ENCODE results near the gene SEC11A.
"Not testable (repeated sequence)": the region's sequence is repeated elsewhere in the genome, so short reads cannot be mapped to it uniquely, and the experiment has no call there.

SEC11A gene

GRCh38 chr15:84716036-84716732 lies at the start of gene SEC11A:
TSS of gene SEC11A (minus strand) at chr15:84716139. CDS start at chr15:84716075, 64 bp downstream.
- peak; percentile 97 to 98 (median 98) for DNase-seq

GRCh38 chr15:84765675-84766074 lies 49.7 kb upstream of the SEC11A start:
- DNase-seq, result no peak

DNA sequence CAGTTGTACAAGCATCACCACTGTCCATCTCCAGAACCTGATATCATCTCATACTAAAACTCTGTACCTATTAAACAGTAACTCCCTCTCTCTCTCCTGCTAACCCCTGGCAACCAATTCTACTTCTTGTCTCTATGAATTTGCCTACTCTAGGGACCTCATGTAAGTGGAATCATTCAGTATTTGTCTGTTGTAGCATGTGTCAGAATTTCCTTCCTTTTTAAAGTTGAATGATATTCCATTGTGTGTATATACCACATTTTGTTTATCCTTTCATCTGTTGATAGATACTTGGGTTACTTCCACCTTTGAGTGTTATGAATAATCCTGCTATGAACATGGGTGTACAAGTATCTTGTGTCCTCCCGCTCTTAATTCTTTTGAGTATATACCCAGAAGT lies 49.0 kb upstream of the SEC11A start:
- no peak for DNase-seq

GRCh38 chr15:84764585-84764984 lies 48.6 kb upstream of the SEC11A start:
- no peak for DNase-seq

GRCh38 chr15:84762840-84763572 lies 47.1 kb upstream of the SEC11A start:
- no peak for DNase-seq

GRCh38 chr15:84761607-84762131 lies 45.7 kb upstream of the SEC11A start:
- no peak for DNase-seq

- DNase-seq, result no peak
Measured at GRCh38 chr15:84760219-84760618, 44.3 kb upstream of the SEC11A start.

DNA sequence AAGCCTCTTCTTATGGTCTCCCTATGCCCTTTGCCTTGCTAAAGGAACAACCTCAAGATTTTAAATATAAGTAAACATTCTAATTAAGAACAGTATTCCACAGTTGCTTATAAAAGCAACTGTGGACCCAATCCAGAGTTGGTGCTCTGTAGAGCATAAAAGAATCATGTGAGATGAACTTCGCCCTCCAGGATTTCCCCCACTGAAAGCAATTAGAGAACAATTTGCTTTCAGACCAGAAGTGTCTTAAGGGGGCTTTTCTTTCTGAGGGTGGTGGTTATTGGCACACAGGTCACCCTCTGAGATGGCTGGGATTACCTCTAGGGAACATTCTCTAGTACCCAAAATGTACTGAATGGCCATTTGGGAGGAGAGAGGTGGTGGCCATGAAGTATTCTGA lies 43.1 kb upstream of the SEC11A start:
- DNase-seq, result no peak

- peak in 2 of 3 donors; percentile 17 to 32 for DNase-seq
Measured at GRCh38 chr15:84755736-84756527, 40.0 kb upstream of the SEC11A start.

- not testable (repeated sequence) for DNase-seq
Measured at GRCh38 chr15:84754889-84755288, 39.0 kb upstream of the SEC11A start.

GRCh38 chr15:84752700-84753099 lies 36.8 kb upstream of the SEC11A start:
- no peak for DNase-seq

DNA sequence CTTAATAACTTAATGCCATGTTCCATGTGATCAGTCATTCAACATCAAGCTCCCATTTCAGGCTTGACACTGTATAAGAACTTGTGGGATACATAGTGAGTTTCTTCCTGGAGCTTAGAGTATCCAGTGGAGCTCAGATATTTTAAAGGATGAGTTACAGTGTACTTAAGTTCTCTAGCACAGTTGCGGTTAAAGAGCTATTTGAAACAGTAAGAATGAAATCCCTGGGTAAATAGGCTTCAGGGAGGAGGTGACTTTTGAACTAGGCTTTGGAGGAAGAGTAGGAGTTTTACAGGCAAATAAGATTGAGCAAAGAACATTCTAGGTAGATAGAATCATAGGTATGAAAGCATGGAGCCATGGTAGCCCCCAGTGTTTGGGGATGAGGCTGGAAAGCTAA lies 36.3 kb upstream of the SEC11A start:
- no peak for DNase-seq

- DNase-seq, result not testable (repeated sequence)
Measured at GRCh38 chr15:84751721-84752120, 35.8 kb upstream of the SEC11A start.

DNA sequence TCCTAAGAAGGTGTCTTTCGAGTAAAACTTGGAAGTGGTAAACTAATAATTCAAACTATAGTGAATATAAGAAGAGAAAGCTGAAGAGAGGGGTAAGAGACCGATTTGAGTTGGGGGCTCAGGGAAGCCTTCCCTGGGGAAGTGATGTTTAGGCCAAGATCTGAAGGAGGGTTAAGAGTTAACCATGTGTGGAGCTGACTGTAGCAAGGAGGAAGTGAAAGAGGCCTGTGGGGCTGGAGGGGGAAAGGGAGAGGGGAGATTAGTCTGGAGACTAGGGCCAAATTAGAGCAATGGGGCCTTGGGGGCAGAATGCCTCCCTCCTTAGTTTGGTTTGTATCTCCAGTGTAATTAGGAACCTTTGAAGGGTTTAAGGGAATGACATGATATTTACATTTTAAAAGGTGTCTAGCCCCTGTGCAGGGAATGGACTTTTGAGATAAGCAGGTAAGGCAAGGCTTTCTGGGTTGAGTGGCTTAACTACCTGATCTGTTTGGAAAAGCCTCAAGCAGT lies 34.7 kb upstream of the SEC11A start:
- DNase-seq, result peak; percentile 52 to 62 (median 57)

GRCh38 chr15:84749111-84749991 lies 33.4 kb upstream of the SEC11A start:
- DNase-seq, result peak; percentile 45 to 54 (median 47)

- peak; percentile 76 to 94 (median 87) for DNase-seq
Measured at GRCh38 chr15:84748274-84749110, 32.6 kb upstream of the SEC11A start, which contains the start of gene ZNF592. TSS of gene ZNF592 (plus strand) at chr15:84748592. CDS start at chr15:84782676, 34,084 bp downstream.

DNA sequence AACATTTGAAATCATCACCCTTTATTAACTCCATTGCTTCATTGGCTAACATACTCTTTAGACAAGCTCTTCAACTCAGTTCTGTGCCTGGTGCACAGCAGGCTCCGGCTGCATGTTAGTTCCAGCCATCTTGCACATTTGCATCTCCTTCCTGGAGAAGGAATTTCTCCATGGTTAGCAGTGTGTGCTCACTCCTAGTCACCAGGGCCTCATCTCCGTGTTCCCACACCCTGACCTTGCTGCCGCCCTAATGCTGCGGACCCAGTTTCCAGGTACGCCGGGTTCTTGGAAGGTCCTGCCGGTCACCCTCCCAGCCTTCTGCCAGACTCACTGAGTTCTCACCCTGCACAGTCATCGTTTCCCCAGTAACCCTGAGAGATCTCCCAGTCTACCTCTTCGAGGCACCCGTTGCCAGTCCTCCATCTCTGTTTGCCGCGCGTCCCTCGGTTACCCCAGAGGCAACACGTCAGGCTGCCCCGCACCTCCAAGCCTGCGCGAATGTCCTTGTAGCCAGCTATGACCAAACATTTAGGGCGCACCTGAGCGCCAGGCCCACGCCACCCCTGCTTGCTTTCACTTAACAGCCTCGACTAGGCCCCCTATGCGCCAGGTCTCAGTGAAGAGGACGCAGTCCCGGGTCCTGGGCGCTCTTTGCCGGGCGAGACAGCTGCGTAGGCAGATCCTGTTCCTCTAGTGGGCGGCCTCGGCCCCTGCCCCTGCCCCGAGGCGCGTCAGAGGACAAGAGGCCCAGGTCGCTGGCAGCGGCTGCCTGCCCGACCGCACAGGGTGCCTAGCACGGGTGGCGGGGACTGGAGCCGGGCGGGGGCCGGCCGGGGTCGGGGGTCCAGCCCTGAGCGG lies 31.7 kb upstream of the SEC11A start:
- peak in 2 of 3 donors; percentile 63 to 75 for DNase-seq

GRCh38 chr15:84741121-84741520 lies 25.2 kb upstream of the SEC11A start:
- no peak for DNase-seq

DNA sequence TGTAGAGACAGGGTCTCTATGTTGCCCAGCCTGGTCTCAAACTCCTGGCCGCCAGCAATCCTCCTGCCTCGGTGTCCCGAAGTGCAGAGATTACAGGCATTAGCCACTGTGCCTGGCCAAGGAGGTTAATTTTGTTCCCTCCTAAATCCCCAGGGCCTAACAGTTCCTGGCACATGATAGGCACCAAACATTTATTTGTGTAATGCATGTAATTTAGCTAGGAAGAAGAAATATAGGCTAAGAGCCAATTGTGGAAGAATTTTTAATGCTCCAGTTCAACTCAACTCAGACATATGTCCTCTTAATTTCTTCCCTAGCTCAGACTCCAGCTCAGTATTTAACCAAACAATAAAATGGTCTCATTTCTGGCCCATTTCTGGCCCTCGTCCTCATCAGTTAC lies 24.8 kb upstream of the SEC11A start:
- no peak for DNase-seq

DNA sequence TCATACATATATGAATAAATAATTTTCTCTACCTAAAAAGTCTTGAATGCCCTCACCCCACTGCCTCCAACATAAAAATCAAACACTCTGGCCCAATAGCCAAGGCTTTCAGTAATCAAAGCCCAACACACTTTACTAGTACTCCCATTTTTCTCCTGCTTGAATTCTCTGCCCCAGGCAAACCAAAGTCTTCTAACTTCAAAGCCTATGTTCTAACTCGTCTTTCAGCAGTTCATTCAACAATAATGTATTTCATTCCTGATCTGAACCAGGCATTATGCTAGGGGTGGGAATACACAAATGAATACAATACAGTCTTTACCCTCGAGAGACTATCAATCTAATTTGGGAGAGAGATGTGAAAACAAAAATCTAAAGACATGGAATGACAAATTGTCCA lies 21.1 kb upstream of the SEC11A start:
- DNase-seq, result no peak

Measured in suppressor macrophage treated with lipopolysaccharide for 1 hour (primary cell).